ENCODE data around the gene PF4V1.

DNA sequence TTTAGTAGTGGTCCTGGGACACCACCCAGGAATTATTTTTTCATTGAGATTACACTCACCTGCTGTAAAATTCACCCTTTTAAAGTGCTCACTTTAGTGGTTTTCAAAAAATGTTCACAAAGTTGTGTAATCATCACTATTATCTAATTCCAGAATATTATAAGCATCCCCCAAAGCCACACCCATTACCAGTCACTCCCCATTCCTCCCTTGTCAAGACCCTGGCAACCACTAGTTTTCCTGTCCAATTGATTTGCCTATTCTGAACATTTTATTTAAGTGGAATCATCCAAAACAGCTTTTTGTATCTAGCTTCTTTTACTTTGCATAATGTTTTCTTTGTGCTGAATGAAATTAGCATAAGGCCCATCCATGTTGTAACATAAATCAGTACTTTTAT, 29.3 kb upstream of the PF4V1 start:
- TF ChIP-seq, protein P1, sequence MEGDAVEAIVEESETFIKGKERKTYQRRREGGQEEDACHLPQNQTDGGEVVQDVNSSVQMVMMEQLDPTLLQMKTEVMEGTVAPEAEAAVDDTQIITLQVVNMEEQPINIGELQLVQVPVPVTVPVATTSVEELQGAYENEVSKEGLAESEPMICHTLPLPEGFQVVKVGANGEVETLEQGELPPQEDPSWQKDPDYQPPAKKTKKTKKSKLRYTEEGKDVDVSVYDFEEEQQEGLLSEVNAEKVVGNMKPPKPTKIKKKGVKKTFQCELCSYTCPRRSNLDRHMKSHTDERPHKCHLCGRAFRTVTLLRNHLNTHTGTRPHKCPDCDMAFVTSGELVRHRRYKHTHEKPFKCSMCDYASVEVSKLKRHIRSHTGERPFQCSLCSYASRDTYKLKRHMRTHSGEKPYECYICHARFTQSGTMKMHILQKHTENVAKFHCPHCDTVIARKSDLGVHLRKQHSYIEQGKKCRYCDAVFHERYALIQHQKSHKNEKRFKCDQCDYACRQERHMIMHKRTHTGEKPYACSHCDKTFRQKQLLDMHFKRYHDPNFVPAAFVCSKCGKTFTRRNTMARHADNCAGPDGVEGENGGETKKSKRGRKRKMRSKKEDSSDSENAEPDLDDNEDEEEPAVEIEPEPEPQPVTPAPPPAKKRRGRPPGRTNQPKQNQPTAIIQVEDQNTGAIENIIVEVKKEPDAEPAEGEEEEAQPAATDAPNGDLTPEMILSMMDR (IDR thresholded peaks at IDR 0.05; ENCODE audit: low read depth, low read length): no peak
- TF ChIP-seq EZH2phosphoT487 (IDR thresholded peaks at IDR 0.05; ENCODE audit: low read depth): no peak
